IPS-15b (cell line): ENCODE results near the gene NXPH2.

ENCODE experiments used
- H3K27me3 ChIP-seq: one replicate; pipeline ENCODE4 v1.6.1; 2013; ENCODE audit warnings: low read length; ENCODE audit not compliant: control insufficient read depth, insufficient read depth
- H3K36me3 ChIP-seq: one replicate; pipeline ENCODE4 v1.6.1; 2013; ENCODE audit warnings: low read length; ENCODE audit not compliant: control insufficient read depth, insufficient read depth
- H3K4me1 ChIP-seq: one replicate; pipeline ENCODE4 v1.6.1; 2013; ENCODE audit warnings: mild to moderate bottlenecking, low read length; ENCODE audit not compliant: control insufficient read depth, insufficient read depth
- H3K4me3 ChIP-seq: one replicate; pipeline ENCODE4 v1.5.1; 2013; ENCODE audit warnings: low read depth, low read length
- H3K9ac ChIP-seq: one replicate; pipeline ENCODE4 v1.6.1; 2013; ENCODE audit warnings: low read depth, mild to moderate bottlenecking, low read length
- H3K9me3 ChIP-seq: one replicate; pipeline ENCODE4 v1.6.1; 2013; ENCODE audit warnings: mild to moderate bottlenecking, low read length; ENCODE audit not compliant: control insufficient read depth, insufficient read depth

Gene NXPH2

DNA sequence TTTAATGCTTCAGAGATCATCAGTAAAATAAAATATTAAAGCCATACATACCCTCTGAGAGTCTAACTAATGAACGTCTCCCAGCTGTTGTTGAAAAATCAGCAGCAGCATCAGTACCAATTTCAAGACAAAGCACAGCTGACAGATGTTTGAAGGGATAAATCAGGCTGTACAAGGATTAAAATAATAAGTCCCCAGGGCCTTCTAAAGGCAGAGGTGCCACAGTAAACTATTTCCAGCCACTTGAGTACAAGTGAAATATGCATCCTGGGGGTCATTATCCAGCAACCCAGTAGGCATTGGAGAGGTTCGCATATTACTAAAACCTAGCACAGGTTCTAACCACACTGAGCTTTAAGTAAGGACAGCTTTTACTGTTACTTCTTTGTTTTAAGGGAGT lies 76.9 kb downstream of the NXPH2 start:
- peaks cover 2% of the 10 kb centered on the region for H3K4me1 ChIP-seq

DNA sequence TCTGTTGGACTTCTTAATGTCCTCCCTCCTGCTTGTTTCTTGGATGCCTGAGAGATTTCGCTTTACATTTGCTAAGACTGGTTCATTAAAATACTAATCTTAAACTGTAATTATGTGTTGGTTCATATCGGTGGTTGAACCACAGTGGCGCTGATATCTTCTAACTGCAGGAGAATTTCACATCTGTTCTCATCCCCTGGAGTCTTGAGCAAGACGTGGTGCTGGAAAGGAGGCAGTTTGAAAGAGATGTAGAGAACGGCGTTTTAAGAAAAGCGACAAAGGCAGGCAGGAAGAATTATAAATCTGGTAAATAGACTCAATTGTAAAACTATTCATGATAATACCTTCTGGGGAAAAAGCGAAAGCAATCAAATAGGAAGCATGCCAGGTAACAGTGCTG lies 79.5 kb downstream of the NXPH2 start:
- Histone ChIP-seq H3K9me3 (no peaks in the 10 kb centered on the region), H3K27me3 (no peaks in the 10 kb centered on the region), H3K36me3 (no peaks in the 10 kb centered on the region), H3K9ac (no peak overlapping the region), H3K4me3 (no peak overlapping the region), H3K4me1 (peaks cover 2% of the 10 kb centered on the region)

More for the DNA sequence above, 76.9 kb downstream of the NXPH2 start:
- H3K27me3 ChIP-seq, result no peaks in the 10 kb centered on the region
- no peak overlapping the region for H3K9ac ChIP-seq
- H3K9me3 ChIP-seq, result no peaks in the 10 kb centered on the region
- no peak overlapping the region for H3K4me3 ChIP-seq
- H3K36me3 ChIP-seq, result no peaks in the 10 kb centered on the region

- no peaks in the 10 kb centered on the region for H3K27me3 ChIP-seq
- peaks cover 2% of the 10 kb centered on the region for H3K4me1 ChIP-seq
- no peak overlapping the region for H3K4me3 ChIP-seq
- H3K36me3 ChIP-seq, result no peaks in the 10 kb centered on the region
- H3K9ac ChIP-seq, result no peak overlapping the region
- H3K9me3 ChIP-seq, result no peaks in the 10 kb centered on the region
Measured at GRCh38 chr2:138699421-138699820, 80.8 kb downstream of the NXPH2 start.

GRCh38 chr2:138698428-138698827 lies 81.8 kb downstream of the NXPH2 start:
- no peak overlapping the region for H3K9ac ChIP-seq
- H3K9me3 ChIP-seq, result no peaks in the 10 kb centered on the region
- no peaks in the 10 kb centered on the region for H3K27me3 ChIP-seq
- H3K36me3 ChIP-seq, result no peaks in the 10 kb centered on the region
- H3K4me1 ChIP-seq, result peaks cover 2% of the 10 kb centered on the region
- no peak overlapping the region for H3K4me3 ChIP-seq

DNA sequence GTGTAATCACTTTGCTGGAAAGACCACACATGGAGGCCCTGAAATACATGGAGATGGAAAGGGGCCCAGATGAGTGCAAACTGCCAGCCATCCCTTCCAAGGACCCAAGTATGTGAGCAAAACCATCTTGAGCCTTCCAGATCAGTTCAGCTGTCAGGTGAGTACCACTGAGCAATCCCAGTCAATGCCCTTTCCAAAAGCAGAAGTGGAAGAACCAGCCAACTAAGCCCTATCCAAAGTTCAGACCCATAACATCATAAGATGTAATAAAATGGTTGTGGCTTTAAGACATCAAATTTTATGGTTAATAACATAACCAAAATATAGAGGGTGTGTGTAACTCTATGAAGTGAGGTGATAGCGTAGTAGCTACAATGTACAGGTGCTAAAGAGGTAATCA lies 88.5 kb downstream of the NXPH2 start:
- H3K9ac ChIP-seq, result no peak overlapping the region
- no peaks in the 10 kb centered on the region for H3K9me3 ChIP-seq
- H3K4me1 ChIP-seq, result no peaks in the 10 kb centered on the region
- no peaks in the 10 kb centered on the region for H3K27me3 ChIP-seq
- H3K36me3 ChIP-seq, result no peaks in the 10 kb centered on the region
- no peak overlapping the region for H3K4me3 ChIP-seq

DNA sequence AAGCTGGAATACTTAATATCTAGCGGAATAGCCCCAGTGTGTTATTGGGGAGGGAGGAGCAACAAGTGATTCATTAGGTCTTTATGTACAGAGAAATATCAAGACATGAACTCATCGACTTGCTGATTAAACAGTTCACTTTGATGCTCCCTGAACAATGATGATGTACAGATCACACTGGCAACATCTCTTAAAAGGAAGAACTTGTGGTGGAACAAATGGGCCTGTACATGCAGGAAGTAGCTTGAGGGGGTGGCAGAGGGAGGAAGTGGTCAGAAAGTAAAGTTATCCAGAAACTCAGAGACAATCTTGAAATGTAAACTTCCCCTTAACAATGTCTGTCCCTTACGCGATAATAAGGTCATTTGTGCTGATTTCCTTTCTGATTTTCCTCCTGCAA lies 90.5 kb downstream of the NXPH2 start:
- H3K4me1 ChIP-seq, result no peaks in the 10 kb centered on the region
- H3K4me3 ChIP-seq, result no peak overlapping the region
- no peak overlapping the region for H3K9ac ChIP-seq
- H3K36me3 ChIP-seq, result no peaks in the 10 kb centered on the region
- no peaks in the 10 kb centered on the region for H3K27me3 ChIP-seq
- H3K9me3 ChIP-seq, result no peaks in the 10 kb centered on the region

DNA sequence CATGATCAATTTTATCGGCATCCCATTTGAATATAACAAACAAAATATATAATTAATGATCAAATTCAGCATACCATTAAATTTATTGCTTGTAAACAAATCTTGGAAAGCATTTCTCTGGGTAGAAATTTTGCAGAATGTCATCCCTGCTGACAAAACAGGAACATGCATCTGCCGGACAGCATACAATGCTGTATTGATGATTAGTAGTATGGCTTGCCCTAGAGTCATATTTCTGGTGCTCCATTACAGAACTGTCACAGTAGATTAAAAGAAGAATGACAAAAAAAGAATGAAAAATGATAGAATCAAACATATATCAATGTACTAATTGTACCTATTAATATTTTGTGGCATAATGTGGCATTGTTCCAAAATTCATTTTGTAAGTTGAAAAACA lies 98.0 kb downstream of the NXPH2 start:
- Histone ChIP-seq H3K4me3 (no peak overlapping the region), H3K27me3 (no peaks in the 10 kb centered on the region), H3K36me3 (no peaks in the 10 kb centered on the region), H3K9me3 (no peaks in the 10 kb centered on the region), H3K4me1 (no peaks in the 10 kb centered on the region), H3K9ac (no peak overlapping the region)

DNA sequence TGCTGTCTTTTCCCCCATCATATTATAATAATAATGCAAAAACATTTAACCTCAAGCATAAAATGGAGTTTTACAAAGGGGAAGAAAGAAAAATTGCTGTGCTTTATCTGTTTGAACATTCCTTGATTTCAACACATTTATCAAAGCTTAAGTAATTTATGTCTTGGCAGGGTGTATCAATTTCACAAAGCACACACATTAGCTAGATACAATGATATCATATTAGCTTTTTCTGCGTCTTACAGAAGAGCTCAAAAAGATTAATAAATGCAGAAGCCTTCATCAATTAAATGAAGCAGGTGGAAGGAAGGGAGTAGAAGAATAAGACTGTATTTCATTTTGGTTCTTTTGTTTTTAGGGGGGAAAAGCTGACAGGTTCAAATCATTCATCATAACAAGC lies 103.0 kb downstream of the NXPH2 start:
- Histone ChIP-seq H3K4me1 (no peaks in the 10 kb centered on the region), H3K9ac (no peak overlapping the region), H3K27me3 (no peaks in the 10 kb centered on the region), H3K9me3 (no peaks in the 10 kb centered on the region), H3K36me3 (no peaks in the 10 kb centered on the region), H3K4me3 (no peak overlapping the region)

- no peaks in the 10 kb centered on the region for H3K9me3 ChIP-seq
- H3K9ac ChIP-seq, result no peak overlapping the region
- H3K4me1 ChIP-seq, result peaks cover 2% of the 10 kb centered on the region
- no peaks in the 10 kb centered on the region for H3K27me3 ChIP-seq
- no peak overlapping the region for H3K4me3 ChIP-seq
- H3K36me3 ChIP-seq, result no peaks in the 10 kb centered on the region
Measured at GRCh38 chr2:138676619-138677021, 103.6 kb downstream of the NXPH2 start.

DNA sequence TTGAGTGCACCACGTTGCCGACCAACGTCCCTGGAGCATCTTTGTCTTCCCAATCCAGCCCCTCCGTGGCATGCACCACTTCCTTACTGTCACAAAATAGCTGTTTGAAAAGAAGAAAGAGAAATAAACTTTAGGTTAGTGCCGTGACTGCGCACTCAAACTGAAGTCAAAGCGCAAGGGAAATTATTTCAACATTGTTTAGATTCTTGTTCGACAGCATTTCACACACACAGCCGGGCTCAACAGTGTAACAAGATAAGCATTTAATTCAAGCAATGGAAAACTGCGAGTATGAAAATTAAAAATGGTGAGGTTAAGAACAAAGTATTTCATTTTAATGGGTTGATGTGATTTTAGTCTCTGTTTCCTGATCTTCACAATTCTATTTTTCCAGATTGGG lies 108.6 kb downstream of the NXPH2 start:
- Histone ChIP-seq H3K36me3 (no peaks in the 10 kb centered on the region), H3K4me3 (no peak overlapping the region), H3K4me1 (peaks cover 21% of the 10 kb centered on the region), H3K9me3 (no peaks in the 10 kb centered on the region), H3K27me3 (no peaks in the 10 kb centered on the region), H3K9ac (no peak overlapping the region)

- Histone ChIP-seq H3K4me1 (peaks cover 21% of the 10 kb centered on the region), H3K9ac (no peak overlapping the region), H3K9me3 (no peaks in the 10 kb centered on the region), H3K36me3 (no peaks in the 10 kb centered on the region), H3K27me3 (no peaks in the 10 kb centered on the region), H3K4me3 (no peak overlapping the region)
Measured at GRCh38 chr2:138670734-138671133, 109.5 kb downstream of the NXPH2 start.

- no peak overlapping the region for H3K4me3 ChIP-seq
- no peaks in the 10 kb centered on the region for H3K9me3 ChIP-seq
- H3K9ac ChIP-seq, result no peak overlapping the region
- H3K36me3 ChIP-seq, result no peaks in the 10 kb centered on the region
- no peaks in the 10 kb centered on the region for H3K27me3 ChIP-seq
- H3K4me1 ChIP-seq, result peaks cover 14% of the 10 kb centered on the region
Measured at GRCh38 chr2:138665937-138666336, 114.3 kb downstream of the NXPH2 start.
